Left ventricle myocardium inferior (tissue), 1 donor: Measurements from ENCODE around the gene HOXB13. TPM values are rescaled to one million over a fixed set of nuclear protein-coding genes. Genes with fewer than 3 reads are reported as not detected.

ENCODE experiments used
- DNase-seq: peaks from one replicate; pipeline ENCODE4 v3.0.0-alpha.2; 2020
- H3K27ac ChIP-seq: fragments of 200-600 bp; replicated peaks from 2 replicates; pipeline ENCODE4 v1.8.0; 2021
- H3K27me3 ChIP-seq: fragments of 200-600 bp; 2 replicates; pipeline ENCODE4 v1.8.0; 2021; ENCODE audit warnings: low read depth
- H3K36me3 ChIP-seq: fragments of 200-600 bp; 2 replicates; pipeline ENCODE4 v1.8.0; 2021
- H3K4me1 ChIP-seq: fragments of 200-600 bp; 2 replicates; pipeline ENCODE4 v1.8.0; 2021
- H3K4me3 ChIP-seq: fragments of 200-600 bp; 2 replicates; pipeline ENCODE4 v1.8.0; 2021; ENCODE audit warnings: mild to moderate bottlenecking, moderate library complexity
- H3K9me3 ChIP-seq: fragments of 200-600 bp; replicated peaks from 2 replicates; pipeline ENCODE4 v1.8.0; 2021
- intact Hi-C: fragments of 100-400 bp; cut with micrococcal nuclease; formaldehyde crosslinking; loops from one replicate; pipeline ENCODE4 v1.11.0; 2022
- total RNA-seq: library from RNA; stranded (reverse); fragmentation: NEBNext Ultra II Directional; extraction: Animal tissue kit (Norgen Biotek cat#: 25700); gene quantifications from one replicate; pipeline ENCODE4 v1.2.1, GENCODE V29; 2021
- TF ChIP-seq, protein P1 (sequence below): fragments of 200-600 bp; IDR thresholded peaks from 2 replicates; pipeline ENCODE4 v1.8.0; 2021; ENCODE audit warnings: antibody characterized with exemption, mild to moderate bottlenecking, borderline replicate concordance
- donor health status: DM: no; HTN: yes; CAD: no; lungs with severe emphysema.

Gene HOXB13
- total RNA-seq, 1 donor from 2014 or later = not detected

DNA sequence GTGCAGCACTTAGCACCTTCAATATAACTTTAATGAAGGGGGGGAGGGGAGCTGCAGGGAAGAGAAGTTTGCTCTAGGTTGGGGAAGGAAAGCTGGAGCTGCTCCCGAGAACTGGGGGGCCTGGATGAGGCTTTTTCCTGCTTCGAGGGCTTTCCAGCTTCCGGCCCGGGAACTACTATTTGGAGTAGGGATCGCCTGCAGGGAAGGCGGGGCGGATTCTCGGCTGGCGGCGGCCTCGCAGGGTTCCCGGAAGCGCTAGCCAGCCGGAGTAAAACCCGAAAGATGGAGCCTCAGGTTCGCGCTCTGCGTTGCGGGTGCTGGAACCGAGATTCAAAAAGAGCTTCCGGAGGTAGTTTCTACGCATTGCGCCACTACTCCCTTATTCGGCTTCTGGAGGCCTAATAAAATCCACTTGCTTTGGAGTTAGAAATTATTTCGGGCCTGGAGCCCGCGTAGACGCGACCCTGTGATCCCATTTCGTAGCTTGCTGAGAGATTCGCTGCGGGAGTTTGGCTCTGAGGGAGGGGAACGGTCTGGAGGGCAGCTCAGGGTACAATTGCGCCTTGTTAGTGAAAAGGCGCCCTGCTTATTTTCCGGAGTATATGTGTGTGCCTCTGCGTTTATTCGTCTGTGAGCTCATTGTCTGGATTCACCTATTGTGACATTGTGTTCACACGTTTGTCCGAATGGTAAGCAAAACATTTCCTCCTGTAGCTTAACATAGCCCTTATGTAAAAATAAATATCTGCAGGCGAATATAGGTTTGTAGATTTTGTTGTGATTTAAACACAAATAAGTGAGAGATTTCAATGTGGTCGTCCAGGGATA lies 4.9 kb downstream of the HOXB13 start:
- Histone ChIP-seq H3K36me3 (no peaks in the 10 kb centered on the region), H3K27me3 (peaks cover 100% of the 10 kb centered on the region), H3K4me1 (peaks cover 45% of the 10 kb centered on the region), H3K4me3 (peak overlapping the region; percentile 22), H3K9me3 (no peaks in the 10 kb centered on the region), H3K27ac (no peak overlapping the region)
- no peak for DNase-seq
- intact Hi-C loops = loop anchor here (1.0 kb wide), 1 partner anchor 68 kb away; no protein-coding TSS in a partner anchor
- TF ChIP-seq, protein P1, sequence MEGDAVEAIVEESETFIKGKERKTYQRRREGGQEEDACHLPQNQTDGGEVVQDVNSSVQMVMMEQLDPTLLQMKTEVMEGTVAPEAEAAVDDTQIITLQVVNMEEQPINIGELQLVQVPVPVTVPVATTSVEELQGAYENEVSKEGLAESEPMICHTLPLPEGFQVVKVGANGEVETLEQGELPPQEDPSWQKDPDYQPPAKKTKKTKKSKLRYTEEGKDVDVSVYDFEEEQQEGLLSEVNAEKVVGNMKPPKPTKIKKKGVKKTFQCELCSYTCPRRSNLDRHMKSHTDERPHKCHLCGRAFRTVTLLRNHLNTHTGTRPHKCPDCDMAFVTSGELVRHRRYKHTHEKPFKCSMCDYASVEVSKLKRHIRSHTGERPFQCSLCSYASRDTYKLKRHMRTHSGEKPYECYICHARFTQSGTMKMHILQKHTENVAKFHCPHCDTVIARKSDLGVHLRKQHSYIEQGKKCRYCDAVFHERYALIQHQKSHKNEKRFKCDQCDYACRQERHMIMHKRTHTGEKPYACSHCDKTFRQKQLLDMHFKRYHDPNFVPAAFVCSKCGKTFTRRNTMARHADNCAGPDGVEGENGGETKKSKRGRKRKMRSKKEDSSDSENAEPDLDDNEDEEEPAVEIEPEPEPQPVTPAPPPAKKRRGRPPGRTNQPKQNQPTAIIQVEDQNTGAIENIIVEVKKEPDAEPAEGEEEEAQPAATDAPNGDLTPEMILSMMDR = no peak

DNA sequence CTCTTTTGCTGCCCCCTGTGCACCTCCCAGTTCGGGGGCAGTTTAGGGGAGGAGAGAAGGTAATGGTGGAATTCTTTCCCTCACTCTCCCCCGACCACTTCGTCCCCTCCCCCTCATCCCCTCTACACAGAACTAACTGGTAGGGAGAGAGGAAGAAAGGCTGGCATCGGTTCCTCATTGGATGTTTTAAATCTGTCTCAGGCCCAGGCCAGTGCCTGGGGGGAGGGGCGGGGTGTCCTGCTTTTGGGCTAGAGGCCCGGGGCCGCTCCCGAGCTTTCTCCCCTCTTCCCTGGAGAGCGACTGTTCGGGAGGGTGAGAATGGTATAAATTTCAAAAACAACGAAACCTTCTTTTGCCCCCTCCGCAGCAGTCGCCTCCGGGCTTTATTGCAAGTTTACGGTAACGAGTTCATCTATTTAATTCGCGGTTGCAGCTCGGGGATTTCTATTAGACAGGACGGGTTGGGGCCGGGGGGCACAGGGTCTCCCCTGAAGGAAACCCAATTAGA lies 5.6 kb downstream of the HOXB13 start, which contains the start of gene PRAC2:
TSS of gene PRAC2 (plus strand) at position 271 of the 508 bp plus-strand sequence. CDS start 1,226 bp downstream, outside the sequence.
- H3K36me3 ChIP-seq = no peaks in the 10 kb centered on the region
- H3K4me3 ChIP-seq = peak within 1 kb of the TSS; percentile 22
- H3K9me3 ChIP-seq = no peaks in the 10 kb centered on the region
- peaks cover 100% of the 10 kb centered on the region for H3K27me3 ChIP-seq
- H3K4me1 ChIP-seq = peaks cover 42% of the 10 kb centered on the region
- TF ChIP-seq, protein P1 = no peak
- no peak for DNase-seq
- H3K27ac ChIP-seq = no peak within 1 kb of the TSS
- intact Hi-C loops = no loop called here

DNA sequence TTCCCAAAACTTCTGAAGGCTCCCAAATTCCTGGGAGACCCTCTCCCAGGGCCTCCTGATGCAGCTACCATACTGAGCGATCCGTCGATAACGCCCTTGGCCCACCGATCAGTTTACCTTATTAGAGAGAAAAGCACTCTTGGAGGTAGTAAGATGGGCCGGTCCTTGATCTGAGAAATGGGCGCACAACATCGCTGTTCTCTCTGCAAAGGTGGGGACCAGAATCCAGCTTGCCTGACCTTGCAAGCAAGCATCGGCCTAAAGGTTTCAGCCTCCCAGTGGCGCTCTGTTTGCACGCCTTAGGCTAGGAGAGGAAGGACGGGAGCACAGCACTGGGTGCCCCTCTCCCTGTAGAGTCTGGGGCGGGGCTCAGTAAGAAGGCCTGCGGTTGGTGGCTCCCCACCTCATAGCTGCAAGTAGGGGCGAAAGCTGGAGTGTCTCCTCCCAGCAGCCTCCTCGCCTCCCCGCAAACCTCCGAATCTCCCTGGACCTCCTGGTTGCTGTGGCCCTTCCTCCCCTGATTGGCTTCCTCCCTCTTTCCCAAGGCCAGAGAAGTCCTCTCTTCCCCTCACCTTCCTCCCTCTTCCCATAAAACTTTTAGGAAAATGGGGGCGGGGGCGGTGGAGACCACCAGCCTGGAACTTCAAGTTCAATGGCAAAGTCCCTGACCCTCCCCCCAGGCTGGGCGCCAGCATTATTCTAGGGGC lies 6.2 kb downstream of the HOXB13 start, which contains the start of gene PRAC1:
TSS of gene PRAC1 (minus strand) at position 318 of the 707 bp plus-strand sequence. CDS start at position 192, 126 bp downstream.
- peak within 1 kb of the TSS; percentile 22 for H3K4me3 ChIP-seq
- peaks cover 42% of the 10 kb centered on the region for H3K4me1 ChIP-seq
- no peaks in the 10 kb centered on the region for H3K36me3 ChIP-seq
- intact Hi-C loops = no loop called here
- H3K9me3 ChIP-seq = no peaks in the 10 kb centered on the region
- H3K27me3 ChIP-seq = peaks cover 100% of the 10 kb centered on the region
- TF ChIP-seq, protein P1 = no peak
- DNase-seq = no peak
- H3K27ac ChIP-seq = no peak within 1 kb of the TSS

DNA sequence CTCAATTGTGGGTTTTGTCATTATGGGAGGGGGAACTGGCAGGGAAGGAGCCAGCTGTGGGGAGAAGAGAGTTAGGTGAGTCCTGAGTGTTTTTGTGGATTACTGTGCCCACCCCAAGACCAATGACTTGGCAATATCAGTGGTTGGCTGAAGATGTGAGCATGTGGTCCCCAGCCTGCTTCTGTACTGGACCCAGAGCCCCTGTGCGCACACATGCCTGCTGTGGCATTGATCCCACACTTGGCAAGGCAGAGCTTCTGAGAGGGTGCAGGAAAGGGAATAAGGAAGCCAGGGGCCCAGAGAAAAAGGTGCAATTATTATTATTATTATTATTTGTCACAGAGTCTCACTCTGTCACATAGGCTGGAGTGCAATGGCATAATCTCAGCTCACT lies 7.5 kb downstream of the HOXB13 start:
- H3K4me1 ChIP-seq = peaks cover 42% of the 10 kb centered on the region
- no peak for DNase-seq
- no peaks in the 10 kb centered on the region for H3K9me3 ChIP-seq
- intact Hi-C loops = no loop called here
- H3K4me3 ChIP-seq = no peak overlapping the region
- H3K27me3 ChIP-seq = peaks cover 100% of the 10 kb centered on the region
- H3K27ac ChIP-seq = no peak overlapping the region
- TF ChIP-seq, protein P1 = no peak
- no peaks in the 10 kb centered on the region for H3K36me3 ChIP-seq

DNA sequence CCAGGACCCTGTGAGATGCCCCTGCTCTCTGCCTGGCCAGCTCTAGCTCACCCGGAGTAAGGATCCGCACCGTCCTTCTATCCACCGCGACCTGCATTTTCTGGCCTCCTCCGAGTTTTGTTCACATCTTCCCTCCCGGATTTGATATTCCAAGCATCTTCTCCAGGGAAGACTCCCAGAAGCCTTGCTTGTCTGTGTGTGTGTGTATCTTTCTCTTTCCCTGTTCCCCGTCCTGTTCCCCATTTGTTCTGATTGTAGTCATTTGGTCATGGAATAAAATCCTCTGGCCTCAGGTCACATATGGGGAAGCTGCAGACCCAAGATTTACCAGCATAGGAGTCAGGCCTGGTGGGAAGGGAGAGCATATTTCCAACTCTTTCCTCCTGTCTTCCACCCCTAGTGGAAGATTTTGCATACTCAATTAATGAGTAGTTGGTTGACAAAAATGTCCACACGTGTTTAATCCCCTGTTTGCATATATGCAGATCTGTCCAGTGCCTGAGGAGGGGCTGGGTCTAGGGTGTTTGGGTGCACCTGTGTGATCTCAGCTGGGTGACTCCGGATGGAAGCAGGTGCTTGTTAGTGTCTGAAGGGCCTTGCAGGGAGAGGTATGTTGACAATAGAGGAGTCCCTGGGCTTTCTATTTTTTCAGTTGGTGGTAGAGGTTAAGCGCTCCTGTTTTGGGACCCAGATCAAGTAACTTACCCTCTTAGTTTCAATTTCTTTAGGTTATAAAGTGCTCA lies 8.1 kb downstream of the HOXB13 start:
- H3K4me1 ChIP-seq = peaks cover 40% of the 10 kb centered on the region
- H3K27me3 ChIP-seq = peaks cover 100% of the 10 kb centered on the region
- no peak overlapping the region for H3K27ac ChIP-seq
- H3K36me3 ChIP-seq = no peaks in the 10 kb centered on the region
- TF ChIP-seq, protein P1 = no peak
- H3K9me3 ChIP-seq = no peaks in the 10 kb centered on the region
- intact Hi-C loops = no loop called here
- no peak overlapping the region for H3K4me3 ChIP-seq
- DNase-seq = no peak
